DND-41 (cell line): ENCODE results near the gene C6orf120.

ENCODE experiments used
- ATAC-seq: fragments of 200-7000 bp; cut with Tn5 transposase; 3 replicates; pipeline ENCODE4 v1.9.1; 2021; ENCODE audit warnings: low read depth; ENCODE audit not compliant: insufficient read depth
- DNase-seq: peaks from one replicate; pipeline ENCODE4 v3.0.0-alpha.2; 2020
- H2AFZ ChIP-seq: 2 replicates; pipeline ENCODE4 v1.6.0; 2012; ENCODE audit warnings: low read depth, low read length
- H3K27ac ChIP-seq: 2 replicates; pipeline ENCODE4 v1.5.1; 2012; ENCODE audit warnings: low read length, inconsistent platforms
- H3K27me3 ChIP-seq: fragments of 200-600 bp; sonication (generic); 2 replicates; pipeline ENCODE4 v1.6.0; 2012; ENCODE audit warnings: low read length, mild to moderate bottlenecking, inconsistent platforms; ENCODE audit not compliant: insufficient read depth, poor library complexity
- H3K36me3 ChIP-seq: 2 replicates; pipeline ENCODE4 v1.5.1; 2012; ENCODE audit warnings: low read length, inconsistent platforms; ENCODE audit not compliant: insufficient read depth
- H3K4me1 ChIP-seq: 2 replicates; pipeline ENCODE4 v1.5.1; 2012; ENCODE audit warnings: mild to moderate bottlenecking, low read length; ENCODE audit not compliant: insufficient read depth
- H3K4me2 ChIP-seq: 2 replicates; pipeline ENCODE4 v1.6.0; 2012; ENCODE audit warnings: mild to moderate bottlenecking, moderate library complexity, low read length, inconsistent platforms; ENCODE audit not compliant: insufficient read depth
- H3K4me3 ChIP-seq, 2 experiments: fragments of 200-600 bp in 1 of 2; shearing (Covaris generic) in 1 of 2; 2 replicates each; pipeline ENCODE4 v1.5.1; 2012 to 2016; ENCODE audit warnings: inconsistent platforms in 2 of 2, low read length in 2 of 2, mild to moderate bottlenecking in 2 of 2, low read depth in 1 of 2, moderate library complexity in 1 of 2
- H3K79me2 ChIP-seq: 2 replicates; pipeline ENCODE4 v1.6.0; 2012; ENCODE audit warnings: low read length, inconsistent platforms; ENCODE audit not compliant: insufficient read depth
- H3K9ac ChIP-seq: 2 replicates; pipeline ENCODE4 v1.6.0; 2012; ENCODE audit warnings: low read depth, mild to moderate bottlenecking, inconsistent platforms, low read length, moderate library complexity
- H3K9me3 ChIP-seq: 2 replicates; pipeline ENCODE4 v1.5.1; 2012; ENCODE audit warnings: low read length, moderate library complexity, mild to moderate bottlenecking, inconsistent platforms; ENCODE audit not compliant: insufficient read depth, severe bottlenecking
- H4K20me1 ChIP-seq: 2 replicates; pipeline ENCODE4 v1.6.0; 2012; ENCODE audit warnings: low read length; ENCODE audit not compliant: insufficient read depth
- CTCF ChIP-seq: IDR thresholded peaks from 2 replicates; pipeline ENCODE4 v1.5.1; 2012; ENCODE audit warnings: borderline replicate concordance, low read length, moderate library complexity, mild to moderate bottlenecking; ENCODE audit not compliant: poor library complexity, severe bottlenecking; ENCODE audit errors: extremely low read depth
- EZH2 ChIP-seq: IDR thresholded peaks from 3 replicates; pipeline ENCODE4 v1.6.1; 2012; ENCODE audit warnings: borderline replicate concordance, low read depth, mild to moderate bottlenecking, moderate library complexity, low read length, inconsistent platforms; ENCODE audit not compliant: severe bottlenecking

Gene C6orf120

DNA sequence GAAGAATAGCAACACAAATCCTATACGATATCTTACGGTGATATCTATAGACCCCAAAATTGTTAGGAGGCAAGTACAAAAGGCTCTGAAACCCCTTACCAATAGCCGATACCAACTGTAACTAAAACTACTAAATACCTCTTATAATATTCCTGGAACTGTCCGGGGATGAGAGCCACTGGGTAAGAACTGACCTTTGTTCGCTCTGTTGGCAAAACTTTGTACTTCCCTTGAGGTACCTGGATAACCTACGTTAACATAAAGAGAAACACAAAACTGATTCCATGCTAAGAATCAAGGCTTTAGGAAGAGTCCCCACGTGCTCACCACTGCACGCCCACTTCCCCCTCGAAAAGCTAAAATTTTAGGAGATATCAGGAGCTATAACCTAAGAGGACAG is 12.7 kb downstream of the C6orf120 start:
- H3K27ac ChIP-seq, result no peak overlapping the region
- no peak overlapping the region for H3K4me3 ChIP-seq
- H2AFZ ChIP-seq, result no peak overlapping the region
- H3K36me3 ChIP-seq, result peaks cover 90% of the 10 kb centered on the region
- no peak for ATAC-seq
- no peak overlapping the region for H3K4me2 ChIP-seq
- peaks cover 30% of the 10 kb centered on the region for H3K79me2 ChIP-seq
- no peaks in the 10 kb centered on the region for H3K9me3 ChIP-seq
- TF ChIP-seq CTCF, result no peak
- no peak for TF ChIP-seq EZH2
- H4K20me1 ChIP-seq, result peaks cover 6% of the 10 kb centered on the region; the same call in 1 of the 2 replicates
- no peak overlapping the region for H3K9ac ChIP-seq
- peaks cover 3% of the 10 kb centered on the region; the same call in 1 of the 2 replicates for H3K4me1 ChIP-seq
- H3K27me3 ChIP-seq, result no peaks in the 10 kb centered on the region
- no peak for DNase-seq

GRCh38 chr6:169719117-169719516 is 17.2 kb downstream of the C6orf120 start:
- Histone ChIP-seq H3K4me1 (peaks cover 30% of the 10 kb centered on the region), H3K4me2 (peak overlapping the region; percentile 5; the same call in 1 of the 2 replicates), H2AFZ (no peak overlapping the region), H3K9me3 (no peaks in the 10 kb centered on the region), H3K9ac (no peak overlapping the region), H3K4me3 (no peak overlapping the region), H3K27me3 (no peaks in the 10 kb centered on the region), H3K36me3 (peaks cover 51% of the 10 kb centered on the region), H4K20me1 (peaks cover 24% of the 10 kb centered on the region), H3K79me2 (peaks cover 70% of the 10 kb centered on the region), H3K27ac (no peak overlapping the region)
- DNase-seq, result no peak
- ATAC-seq, result no peak
- TF ChIP-seq CTCF, result no peak
- TF ChIP-seq EZH2, result no peak

- Histone ChIP-seq H3K27ac (no peak overlapping the region), H3K4me3 (no peak overlapping the region), H3K9ac (no peak overlapping the region), H3K36me3 (peaks cover 39% of the 10 kb centered on the region), H3K27me3 (no peaks in the 10 kb centered on the region), H3K9me3 (no peaks in the 10 kb centered on the region), H2AFZ (no peak overlapping the region), H3K4me2 (peak overlapping the region; percentile 39; the same call in 1 of the 2 replicates), H3K4me1 (peaks cover 37% of the 10 kb centered on the region), H4K20me1 (peaks cover 24% of the 10 kb centered on the region), H3K79me2 (peaks cover 68% of the 10 kb centered on the region)
- TF ChIP-seq EZH2 (no peak), CTCF (peak; percentile 30)
- DNase-seq, result no peak
- ATAC-seq, result no peak
Observed at GRCh38 chr6:169720207-169720855, 18.4 kb downstream of the C6orf120 start.
